Urothelium cell line (cell line): ENCODE data around the gene FAM177B.

Experiments used
- DNase-seq: peaks from one replicate; pipeline ENCODE4 v3.0.0; 2011; ENCODE audit warnings: low spot score, mixed read lengths
- FAIRE-seq: peaks from 2 replicates; lab custom pipeline; 2011; peaks lifted over from hg19 to GRCh38; lab: Jason Lieb, UNC

FAM177B gene

DNA sequence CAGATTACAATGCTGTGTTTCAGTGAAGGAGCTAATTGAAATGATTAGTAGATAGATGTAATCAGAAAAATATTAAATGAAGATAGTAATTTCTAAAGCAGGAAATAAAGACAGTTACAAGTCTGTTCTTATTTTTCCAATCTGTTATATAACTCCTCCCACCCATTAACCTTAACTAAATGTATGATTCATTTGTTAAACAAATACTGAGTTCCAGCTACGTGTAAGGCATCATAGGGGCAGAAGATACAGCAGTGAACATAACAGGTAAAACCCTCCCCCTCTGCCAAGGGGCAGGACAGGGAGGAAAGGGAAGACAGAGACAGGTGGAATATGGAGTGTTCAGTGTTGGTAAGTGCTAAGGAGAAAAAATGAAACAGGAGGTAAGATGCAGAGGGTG lies at the start of gene FAM177B:
Gene FAM177B (plus strand): TSS at position 231 of the 400 bp plus-strand sequence. CDS start 9,344 bp downstream, outside the sequence.
- no peak for DNase-seq
- FAIRE-seq = no peak

DNA sequence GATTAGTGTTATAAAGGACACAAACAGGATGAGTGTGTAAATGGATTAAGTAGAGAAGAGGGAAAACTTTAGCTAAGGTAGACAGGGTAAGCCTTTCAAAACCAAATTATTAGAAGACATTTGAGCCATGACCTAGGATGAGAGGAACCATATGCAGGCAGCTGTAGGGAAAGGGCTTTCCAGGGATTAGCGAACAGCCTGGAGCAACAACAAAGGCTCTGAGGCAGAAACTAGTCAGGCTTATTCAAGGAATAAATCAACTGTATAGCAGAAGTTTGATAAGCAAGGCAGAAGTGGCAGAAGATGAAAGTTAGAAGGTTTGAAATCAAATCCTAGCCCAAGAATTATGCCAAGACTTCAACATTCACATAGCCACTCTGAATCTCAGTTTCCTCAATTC lies 46.0 kb upstream of the FAM177B start:
- FAIRE-seq = no peak
- DNase-seq = no peak

DNA sequence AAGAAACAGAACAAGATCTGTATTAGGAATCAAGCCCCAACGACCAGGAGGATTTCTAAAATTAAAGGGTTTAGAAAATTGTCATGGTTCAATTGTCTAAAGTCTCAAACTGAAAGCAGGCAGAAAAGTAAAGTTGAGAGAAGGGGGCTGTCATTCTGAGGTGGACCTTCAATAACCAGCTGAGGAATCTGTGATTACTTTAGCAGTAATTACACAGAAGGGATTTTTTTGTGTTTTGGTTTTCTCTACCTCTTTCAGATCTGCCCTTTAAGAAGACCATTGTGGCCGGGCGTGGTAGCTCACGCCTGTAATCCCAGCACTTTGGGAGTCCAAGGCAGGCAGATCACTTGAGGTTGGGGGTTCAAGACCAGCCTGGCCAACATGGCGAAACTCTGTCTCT lies 42.1 kb upstream of the FAM177B start:
- no peak for DNase-seq
- FAIRE-seq = no peak

DNA sequence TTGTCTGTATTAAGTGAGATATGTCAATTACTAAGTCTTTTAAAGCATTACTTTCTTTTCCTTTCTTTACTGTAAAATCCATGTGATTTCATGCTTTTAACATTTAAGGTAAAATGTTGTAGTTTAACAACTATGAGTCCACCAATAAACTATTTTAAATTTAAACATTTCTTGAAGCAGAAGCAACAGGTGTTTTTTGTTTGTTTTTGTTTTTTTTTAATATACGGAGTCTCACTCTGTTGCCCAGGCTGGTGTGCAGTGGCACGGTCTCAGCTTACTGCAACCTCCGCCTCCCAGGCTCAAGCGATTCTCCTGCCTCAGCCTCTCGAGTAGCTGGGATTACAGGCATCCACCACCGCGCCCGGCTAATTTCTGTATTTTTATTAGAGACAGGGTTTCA lies 40.3 kb upstream of the FAM177B start:
- no peak for DNase-seq
- no peak for FAIRE-seq

DNA sequence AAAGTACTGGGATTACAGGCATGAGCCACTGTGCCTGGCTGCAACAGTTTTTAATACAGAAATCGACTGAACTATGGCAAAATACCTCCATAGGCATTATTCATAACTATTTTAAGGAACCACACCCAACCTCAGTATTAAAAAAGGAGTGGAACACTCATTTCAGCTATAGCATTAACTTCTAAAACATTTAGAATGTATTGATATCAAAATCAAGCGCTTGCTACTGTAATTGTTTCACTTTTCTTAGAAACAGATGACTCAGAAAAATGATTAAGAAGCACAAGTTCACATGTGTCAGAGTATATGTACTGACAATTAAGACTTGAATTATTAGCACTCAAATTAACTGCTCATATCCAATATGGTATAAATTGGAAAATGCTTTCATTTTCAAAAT lies 39.8 kb upstream of the FAM177B start:
- FAIRE-seq (no peak), DNase-seq (no peak)

DNA sequence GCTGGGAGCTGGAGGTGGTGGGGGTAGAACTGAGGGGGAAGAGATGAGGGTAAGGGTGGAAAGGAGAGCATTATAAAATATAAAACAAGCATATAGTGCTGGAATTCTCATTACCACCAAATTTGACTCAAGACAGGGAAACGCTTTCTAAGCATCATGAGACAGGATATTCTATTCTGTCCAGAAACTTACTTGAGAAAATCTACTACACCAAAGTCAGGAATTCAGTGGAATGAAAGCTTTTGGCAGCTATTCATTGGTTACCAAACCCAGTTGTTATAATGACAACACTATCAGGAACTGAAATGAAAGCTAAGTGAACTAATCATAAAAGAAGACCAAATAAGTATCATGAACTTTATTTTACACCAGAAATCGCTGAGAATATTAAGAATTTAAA lies 39.2 kb upstream of the FAM177B start:
- no peak for FAIRE-seq

DNA sequence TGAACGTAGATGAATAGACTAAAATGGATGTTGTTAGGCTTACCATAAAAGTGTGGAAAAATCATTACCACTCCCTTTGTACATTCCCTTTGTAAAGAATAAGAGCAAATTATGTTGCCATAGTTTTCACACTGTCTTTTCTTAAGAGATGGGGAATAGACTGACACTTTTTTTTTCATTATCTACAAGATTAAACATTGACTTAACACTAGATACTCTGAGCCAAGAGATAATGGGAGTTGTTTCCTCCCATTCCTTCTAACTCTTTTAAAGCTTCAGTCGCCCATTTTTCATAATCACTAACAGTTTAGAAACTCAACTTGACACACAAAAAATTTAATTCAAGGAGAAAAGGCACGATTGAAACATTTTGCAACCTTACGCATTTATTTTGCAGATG lies 34.8 kb upstream of the FAM177B start:
- DNase-seq = no peak

More for the DNA sequence above, 39.2 kb upstream of the FAM177B start:
- DNase-seq = no peak

DNA sequence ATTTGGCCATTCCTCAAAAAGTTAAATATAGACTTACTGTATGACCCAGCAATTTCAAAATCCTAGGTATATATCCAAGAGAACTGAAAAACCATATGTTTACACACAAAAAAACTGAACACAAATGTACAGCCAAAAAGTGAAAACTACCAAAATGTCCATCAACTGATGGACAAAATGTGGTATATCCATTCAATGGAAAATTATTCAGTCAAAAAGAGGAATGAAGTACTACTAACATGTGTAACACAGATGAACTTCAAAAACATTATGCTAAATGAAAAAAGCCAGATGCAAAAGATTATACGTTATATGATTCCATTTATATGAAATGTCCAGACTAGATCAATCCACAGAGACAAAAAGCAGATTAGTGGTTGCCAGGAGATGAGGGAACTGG lies 32.7 kb upstream of the FAM177B start:
- FAIRE-seq = no peak

More for the DNA sequence above, 34.8 kb upstream of the FAM177B start:
- FAIRE-seq = no peak

DNA sequence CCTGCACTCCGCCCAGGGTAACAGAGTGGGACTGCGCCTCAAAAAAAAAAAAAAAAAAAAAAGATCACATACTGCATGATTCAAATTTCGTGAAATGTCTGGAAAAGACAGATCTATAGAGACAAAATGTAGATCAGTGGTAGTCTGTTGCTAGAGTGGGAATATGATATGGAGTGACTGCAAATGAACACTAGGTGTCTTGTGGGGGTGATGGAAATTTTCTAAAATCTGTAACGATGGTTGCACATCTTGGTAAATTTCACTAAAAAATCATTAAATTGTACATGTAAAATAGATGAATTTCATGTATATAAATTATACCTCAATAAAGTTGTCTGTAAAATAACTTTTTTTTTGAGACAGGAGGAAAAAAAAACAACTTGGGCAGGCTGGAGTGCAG lies 30.2 kb upstream of the FAM177B start:
- DNase-seq (no peak), FAIRE-seq (no peak)

More for the DNA sequence above, 32.7 kb upstream of the FAM177B start:
- DNase-seq = no peak

DNA sequence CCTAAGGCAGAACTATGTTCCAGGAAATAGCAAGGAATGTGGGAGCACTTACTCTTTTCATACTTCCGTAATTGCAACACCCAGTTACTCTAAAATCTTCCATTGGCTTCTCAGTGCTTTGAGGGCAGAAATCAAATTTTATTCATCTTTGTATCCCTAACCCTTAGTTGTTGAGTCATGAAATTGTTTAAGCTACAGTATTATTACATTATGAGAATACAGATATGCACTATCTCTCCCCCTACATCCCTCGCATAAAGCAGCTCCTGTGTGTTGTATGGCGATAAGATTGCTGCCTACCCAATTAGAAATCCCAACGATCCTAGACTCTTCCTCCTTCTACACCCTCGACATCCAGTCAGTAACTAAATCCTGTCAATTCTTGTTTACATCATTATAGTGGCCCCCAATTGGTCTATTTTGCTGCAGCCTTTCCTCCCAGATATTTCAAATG lies 27.3 kb upstream of the FAM177B start:
- no peak for DNase-seq
- FAIRE-seq = no peak

DNA sequence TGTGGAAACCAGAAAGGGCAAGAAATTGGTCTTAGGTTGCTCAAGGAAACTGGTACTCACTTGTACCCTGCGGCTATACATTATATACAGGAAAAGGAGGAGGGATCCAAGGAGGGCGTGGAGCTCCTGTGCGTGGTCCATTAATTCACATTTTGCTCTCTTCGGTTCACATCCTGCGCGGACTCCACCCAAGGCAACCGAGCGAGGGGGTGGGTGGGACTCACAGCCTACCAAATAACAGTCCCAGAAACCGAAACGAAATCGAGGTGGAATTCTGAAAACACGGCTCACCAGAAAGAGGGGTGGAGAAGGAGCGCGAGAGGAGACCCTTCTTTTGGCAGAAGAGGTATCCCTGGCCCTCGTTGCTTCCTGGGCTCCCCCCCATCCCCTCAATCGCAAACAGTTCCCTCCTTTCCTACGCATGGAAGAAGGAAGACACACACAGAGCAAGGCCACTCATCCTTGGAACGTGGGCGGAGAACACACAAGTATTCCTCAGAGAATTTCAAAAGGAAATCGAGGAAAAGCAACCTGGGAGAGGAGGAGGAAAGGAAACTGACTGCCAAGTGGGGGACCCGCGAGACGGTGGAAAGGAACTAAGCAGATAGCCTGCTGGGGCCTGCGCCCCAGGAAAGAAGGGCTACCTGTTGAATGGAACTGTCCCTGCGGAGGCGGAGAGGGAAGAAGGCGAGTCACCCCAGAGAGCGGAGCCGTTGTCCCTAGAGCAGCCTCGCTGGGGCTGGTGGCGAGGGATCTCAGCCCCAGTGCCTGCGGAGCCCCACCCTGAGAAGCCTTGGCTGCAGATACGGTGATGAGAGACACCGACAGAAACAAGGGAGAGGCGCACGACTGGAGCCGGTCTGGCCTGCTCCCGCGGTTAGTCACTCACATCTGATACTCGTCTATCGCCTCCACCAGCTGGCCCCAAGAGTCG lies 25.4 kb upstream of the FAM177B start:
- FAIRE-seq (no peak), DNase-seq (peak; percentile 43)

DNA sequence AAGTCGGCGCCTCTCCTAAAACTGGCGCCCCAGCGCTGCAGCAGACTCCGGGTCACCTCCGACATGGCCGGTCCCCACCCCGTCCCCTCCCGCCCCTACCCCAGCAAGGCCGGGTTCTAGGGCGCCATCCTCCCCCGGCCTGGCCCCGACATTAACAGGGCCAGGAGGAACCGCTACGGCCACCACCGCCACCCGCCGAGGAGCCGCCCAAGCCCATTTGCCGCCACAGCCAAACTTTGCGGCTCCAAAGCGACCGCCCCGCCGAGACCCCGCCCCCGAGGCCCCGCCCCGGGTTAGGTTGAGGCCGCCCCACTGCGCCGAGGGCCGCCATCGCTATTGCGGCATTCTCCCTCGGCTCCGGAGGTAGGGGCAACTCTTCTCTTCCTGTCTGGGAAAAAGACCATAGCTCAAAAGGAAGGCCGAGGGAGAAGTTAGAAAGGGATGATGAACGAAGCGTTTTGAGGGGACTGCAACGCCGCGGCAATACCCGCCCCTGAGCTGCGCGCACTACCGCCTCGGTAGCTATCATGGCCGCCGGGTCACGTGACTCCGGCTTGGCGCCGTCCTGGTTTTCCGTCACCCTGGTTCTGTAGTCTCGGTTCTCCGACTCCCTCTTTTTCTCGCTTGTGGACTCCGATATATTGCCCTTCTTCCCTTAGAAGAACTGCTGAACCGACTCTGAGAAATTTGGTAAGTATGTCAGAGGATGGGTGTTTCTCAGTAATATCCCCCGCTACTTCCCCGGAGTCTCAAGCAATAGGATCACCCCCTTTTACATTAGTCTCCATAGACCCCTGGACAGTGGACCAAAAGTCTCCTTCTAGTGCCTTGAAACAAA lies 24.5 kb upstream of the FAM177B start, which contains the start of the genes AIDA and BROX:
Gene AIDA (minus strand): TSS at position 239 of the 838 bp plus-strand sequence. CDS start 174 bp downstream, at position 65.
Gene BROX (plus strand): TSS at position 312 of the 838 bp plus-strand sequence. CDS start 3,136 bp downstream, outside the sequence.
- peak; percentile 93 for DNase-seq
- FAIRE-seq = peak; percentile 50

DNA sequence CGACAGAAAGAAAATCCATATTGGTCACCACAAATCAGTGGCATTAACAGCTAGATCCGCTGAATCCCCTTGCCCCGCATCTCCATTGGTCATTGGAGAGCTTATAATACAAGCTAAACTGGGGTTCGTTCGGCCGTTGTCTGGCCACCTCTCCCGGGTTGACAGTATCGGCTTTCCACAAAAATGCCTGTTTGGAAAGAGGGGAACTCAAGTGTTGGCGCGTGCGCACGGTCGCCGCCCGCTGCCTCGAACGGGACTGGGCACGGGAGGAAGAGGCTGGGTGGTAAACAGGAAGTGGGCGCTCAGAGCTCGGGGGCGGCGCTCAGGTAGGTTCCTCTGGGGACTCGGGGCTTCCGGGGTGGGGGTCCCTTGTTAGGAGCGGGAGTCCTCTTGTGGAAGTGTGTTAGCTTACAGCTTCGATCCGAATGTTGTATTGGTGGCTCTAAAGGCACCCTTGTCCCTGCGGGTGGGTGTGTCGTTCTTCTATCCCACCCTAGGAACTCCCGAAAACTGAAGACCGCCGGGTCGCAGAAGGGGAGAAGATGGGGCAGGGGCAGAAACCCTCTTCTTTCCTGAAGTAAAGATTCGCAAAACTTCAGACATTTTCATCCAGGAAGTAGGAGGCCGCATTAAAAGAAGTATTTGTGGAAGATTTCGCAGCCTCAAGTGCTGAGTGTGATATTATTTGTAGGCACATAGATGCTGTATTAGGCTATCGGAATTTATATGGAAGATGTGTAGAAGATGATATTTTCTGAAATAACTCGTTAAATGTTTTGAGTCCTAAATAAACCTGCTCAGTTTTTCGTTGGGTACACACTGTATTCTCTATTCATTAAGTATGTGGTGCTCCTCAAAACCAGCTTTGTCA lies 23.7 kb upstream of the FAM177B start:
- FAIRE-seq (no peak), DNase-seq (peak; percentile 93)

DNA sequence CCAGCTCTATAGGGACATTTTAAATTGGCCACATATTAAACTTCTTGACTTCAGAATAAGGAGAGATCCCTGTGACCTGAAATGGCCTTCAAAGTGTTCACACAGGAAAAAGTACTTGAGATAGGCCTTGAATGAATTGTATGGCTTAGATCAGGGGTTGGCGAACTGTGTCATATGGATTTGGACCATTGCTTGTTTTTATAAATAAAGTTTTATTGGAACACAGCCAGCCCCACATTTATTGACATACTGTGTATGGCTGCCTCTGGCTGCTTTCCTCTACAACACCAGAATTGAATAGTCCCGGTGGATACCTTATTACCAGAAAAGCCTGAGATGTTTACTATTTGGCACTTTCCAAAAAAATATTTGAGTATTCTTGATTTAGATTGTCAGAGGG lies 20.6 kb upstream of the FAM177B start:
- DNase-seq (no peak), FAIRE-seq (no peak)

DNA sequence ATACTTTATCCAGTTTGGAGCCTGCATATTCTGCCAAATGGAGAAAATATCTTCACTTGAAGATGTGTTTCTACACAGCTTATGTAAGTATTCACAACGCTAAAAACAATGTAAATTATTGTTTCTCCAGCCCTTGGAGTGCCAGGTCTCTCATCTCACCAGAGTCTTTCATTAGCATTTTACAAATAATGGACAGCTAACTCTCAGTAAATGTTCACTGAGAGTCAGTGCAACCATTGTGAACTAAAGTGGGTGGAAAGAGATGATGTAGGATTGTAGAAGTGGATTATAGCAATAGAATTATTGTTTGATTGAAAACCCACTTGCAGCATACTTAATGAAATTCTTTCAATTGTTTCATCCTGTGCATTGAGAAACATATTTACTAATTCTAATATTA lies 8.3 kb upstream of the FAM177B start:
- FAIRE-seq = no peak
- DNase-seq = no peak

DNA sequence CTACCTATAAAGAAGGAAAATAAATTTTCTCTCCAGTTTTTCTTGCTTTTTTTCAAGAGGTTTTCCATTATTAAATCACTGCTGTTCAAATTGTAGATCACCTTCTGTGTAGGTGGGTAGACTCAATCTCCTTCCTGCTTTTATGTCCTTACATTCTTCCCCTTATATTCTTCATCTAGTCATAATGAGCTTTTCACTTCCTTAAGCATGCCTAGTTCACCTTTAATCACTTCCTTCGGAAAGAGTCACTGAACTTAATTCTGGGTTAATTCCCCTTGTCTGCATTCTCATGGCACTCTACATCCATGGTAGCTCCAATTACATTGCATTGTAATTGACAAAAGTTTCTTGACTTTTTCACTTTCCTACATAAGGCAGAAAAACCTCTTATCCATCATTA lies 6.1 kb upstream of the FAM177B start:
- FAIRE-seq (no peak), DNase-seq (no peak)

DNA sequence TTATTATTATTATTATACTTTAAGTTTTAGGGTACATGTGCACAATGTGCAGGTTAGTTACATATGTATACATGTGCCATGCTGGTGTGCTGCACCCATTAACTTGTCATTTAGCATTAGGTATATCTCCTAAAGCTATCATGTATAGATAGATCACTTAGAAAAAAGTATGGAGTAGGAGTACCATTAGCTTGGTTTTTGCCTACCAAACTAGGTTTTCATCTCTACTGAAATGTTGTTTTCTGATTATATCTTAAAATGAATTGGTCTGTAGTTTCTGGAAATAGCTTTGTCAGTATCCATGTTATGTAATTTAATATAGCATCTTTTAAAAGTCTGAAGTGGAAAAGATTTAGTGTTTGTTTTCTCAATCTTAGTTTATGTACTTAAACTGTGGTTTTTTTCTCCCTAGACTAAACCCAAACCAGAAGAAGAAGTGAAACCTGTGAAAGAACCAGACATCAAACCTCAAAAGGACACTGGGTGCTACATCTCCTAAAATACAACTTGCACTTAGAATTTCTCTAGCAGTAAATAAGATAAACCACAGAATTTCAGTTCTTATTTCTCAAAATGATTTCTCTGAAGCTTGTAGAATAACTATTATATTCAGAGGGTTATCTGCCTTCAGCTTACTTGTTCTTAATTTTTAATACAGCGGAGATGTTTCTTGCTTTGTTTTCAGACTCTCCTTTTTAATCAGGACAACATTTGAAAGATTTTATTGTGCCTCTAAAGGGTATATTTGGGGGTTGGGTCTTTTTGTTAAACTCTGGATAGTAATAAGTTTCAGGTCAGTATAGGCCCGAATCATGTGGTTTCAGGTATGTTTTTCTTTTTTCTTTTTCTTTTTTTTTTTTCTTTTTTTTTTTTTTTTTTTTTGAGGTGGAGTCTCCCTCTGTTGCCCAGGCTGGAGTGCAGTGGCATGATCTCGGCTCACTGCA lies 4.5 kb upstream of the FAM177B start:
- FAIRE-seq = no peak
- no peak for DNase-seq

DNA sequence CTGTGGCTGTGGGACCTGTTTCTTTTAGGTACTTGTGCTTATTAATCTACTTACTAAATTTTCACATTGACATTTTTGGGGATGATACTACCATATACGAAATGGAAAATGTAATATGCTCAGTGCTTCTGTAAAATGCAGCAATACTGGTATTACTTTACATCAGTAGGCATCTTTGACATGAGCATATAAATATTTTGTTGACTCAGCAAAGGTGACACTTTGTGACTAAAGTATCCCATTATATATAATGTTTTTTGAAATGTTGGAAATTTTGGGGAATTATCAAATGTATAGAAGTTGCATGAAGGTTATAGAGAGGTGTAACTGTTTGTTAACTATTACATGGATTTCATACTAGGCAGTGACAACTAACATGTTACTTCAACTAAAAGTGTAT lies 2.3 kb upstream of the FAM177B start:
- FAIRE-seq = no peak
- DNase-seq = no peak

DNA sequence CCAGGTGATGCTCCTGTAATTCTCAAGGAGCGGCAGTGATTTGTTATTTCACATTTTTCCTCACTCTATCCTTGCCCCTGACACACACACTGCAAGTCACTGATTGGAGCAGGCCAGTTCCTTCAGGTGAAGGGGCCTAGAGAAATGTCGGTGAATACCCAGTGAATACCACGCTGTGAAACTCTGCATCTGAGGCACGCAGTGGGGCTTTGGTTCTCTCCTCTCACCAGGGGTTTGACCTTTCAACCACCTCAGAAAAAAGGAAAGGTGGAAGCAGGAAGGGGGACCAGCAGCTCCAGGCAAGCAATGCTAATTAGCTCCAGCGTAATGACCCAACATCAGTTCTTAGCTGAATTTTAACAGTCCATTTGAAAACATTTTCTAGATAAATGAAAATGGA lies 532 bp upstream of the FAM177B start:
- FAIRE-seq = no peak
- no peak for DNase-seq
